ENCODE results near the gene GLB1L.

DNA sequence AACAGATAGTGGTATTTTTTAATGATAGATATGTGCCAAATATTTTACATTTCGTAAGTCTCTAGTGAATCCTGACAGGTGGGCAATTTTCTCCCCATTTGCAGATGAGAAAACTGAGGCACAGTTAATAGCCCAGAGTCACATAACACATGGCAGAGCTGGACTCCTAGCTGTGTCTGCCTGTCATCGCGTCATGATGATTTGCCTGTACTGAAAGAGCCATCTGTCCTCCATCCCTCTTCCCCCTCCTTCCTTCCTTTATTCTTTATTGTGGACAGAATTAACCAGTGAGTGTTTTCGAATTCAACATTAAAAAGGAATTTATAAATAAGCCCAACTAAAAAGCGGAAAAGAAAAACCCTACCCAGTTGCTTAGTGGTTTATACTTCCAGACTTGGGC is 37.1 kb upstream of the GLB1L start:
- TF ChIP-seq ZNF8 (CRISPR knock-in tag; IDR thresholded peaks at IDR 0.05) (no peak), ESRRG (CRISPR knock-in tag; IDR thresholded peaks at IDR 0.05) (no peak), ZC3H10 (CRISPR knock-in tag; IDR thresholded peaks at IDR 0.05) (no peak), GLIS3 (CRISPR knock-in tag; IDR thresholded peaks at IDR 0.05) (no peak), OSR1 (CRISPR knock-in tag; IDR thresholded peaks at IDR 0.05) (no peak), RARB (CRISPR knock-in tag; IDR thresholded peaks at IDR 0.05) (no peak), PPARA (CRISPR knock-in tag; IDR thresholded peaks at IDR 0.05; ENCODE audit: borderline replicate concordance) (no peak), BACH2 (CRISPR knock-in tag; IDR thresholded peaks at IDR 0.05; ENCODE audit: borderline replicate concordance) (no peak), ZFP30 (CRISPR knock-in tag; IDR thresholded peaks at IDR 0.05) (no peak), ZNF565 (CRISPR knock-in tag; conservative IDR thresholded peaks at IDR 0.05; ENCODE audit: low read depth) (no peak), ARNTL (CRISPR knock-in tag; IDR thresholded peaks at IDR 0.05; ENCODE audit: borderline replicate concordance, low read depth) (no peak)
- TF ChIP-seq, protein P1, sequence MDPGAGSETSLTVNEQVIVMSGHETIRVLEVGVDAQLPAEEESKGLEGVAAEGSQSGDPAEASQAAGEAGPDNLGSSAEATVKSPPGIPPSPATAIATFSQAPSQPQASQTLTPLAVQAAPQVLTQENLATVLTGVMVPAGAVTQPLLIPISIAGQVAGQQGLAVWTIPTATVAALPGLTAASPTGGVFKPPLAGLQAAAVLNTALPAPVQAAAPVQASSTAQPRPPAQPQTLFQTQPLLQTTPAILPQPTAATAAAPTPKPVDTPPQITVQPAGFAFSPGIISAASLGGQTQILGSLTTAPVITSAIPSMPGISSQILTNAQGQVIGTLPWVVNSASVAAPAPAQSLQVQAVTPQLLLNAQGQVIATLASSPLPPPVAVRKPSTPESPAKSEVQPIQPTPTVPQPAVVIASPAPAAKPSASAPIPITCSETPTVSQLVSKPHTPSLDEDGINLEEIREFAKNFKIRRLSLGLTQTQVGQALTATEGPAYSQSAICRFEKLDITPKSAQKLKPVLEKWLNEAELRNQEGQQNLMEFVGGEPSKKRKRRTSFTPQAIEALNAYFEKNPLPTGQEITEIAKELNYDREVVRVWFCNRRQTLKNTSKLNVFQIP (CRISPR knock-in tag; IDR thresholded peaks at IDR 0.05; ENCODE audit: borderline replicate concordance, low read depth) = no peak
- TF ChIP-seq, protein P2, sequence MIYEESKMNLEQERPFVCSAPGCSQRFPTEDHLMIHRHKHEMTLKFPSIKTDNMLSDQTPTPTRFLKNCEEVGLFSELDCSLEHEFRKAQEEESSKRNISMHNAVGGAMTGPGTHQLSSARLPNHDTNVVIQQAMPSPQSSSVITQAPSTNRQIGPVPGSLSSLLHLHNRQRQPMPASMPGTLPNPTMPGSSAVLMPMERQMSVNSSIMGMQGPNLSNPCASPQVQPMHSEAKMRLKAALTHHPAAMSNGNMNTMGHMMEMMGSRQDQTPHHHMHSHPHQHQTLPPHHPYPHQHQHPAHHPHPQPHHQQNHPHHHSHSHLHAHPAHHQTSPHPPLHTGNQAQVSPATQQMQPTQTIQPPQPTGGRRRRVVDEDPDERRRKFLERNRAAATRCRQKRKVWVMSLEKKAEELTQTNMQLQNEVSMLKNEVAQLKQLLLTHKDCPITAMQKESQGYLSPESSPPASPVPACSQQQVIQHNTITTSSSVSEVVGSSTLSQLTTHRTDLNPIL (CRISPR knock-in tag; IDR thresholded peaks at IDR 0.05; ENCODE audit: low read depth) = no peak
- TF ChIP-seq, protein P3, sequence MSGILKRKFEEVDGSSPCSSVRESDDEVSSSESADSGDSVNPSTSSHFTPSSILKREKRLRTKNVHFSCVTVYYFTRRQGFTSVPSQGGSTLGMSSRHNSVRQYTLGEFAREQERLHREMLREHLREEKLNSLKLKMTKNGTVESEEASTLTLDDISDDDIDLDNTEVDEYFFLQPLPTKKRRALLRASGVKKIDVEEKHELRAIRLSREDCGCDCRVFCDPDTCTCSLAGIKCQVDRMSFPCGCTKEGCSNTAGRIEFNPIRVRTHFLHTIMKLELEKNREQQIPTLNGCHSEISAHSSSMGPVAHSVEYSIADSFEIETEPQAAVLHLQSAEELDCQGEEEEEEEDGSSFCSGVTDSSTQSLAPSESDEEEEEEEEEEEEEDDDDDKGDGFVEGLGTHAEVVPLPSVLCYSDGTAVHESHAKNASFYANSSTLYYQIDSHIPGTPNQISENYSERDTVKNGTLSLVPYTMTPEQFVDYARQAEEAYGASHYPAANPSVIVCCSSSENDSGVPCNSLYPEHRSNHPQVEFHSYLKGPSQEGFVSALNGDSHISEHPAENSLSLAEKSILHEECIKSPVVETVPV (CRISPR knock-in tag; IDR thresholded peaks at IDR 0.05) = no peak

All from SK-N-SH treated with all-trans-retinoic acid at 6 μM for 48 hours (cell line).